ENCODE data around the gene VSIR.

The VSIR gene

GRCh38 chr10:71746344-71747037 is 26.8 kb downstream of the VSIR start:
- peak; percentile 98 for DNase-seq

- DNase-seq, result no peak
These were observed 27.6 kb downstream of the VSIR start for GRCh38 chr10:71745664-71746250.

GRCh38 chr10:71744897-71745663 is 28.2 kb downstream of the VSIR start:
- no peak for DNase-seq

DNA sequence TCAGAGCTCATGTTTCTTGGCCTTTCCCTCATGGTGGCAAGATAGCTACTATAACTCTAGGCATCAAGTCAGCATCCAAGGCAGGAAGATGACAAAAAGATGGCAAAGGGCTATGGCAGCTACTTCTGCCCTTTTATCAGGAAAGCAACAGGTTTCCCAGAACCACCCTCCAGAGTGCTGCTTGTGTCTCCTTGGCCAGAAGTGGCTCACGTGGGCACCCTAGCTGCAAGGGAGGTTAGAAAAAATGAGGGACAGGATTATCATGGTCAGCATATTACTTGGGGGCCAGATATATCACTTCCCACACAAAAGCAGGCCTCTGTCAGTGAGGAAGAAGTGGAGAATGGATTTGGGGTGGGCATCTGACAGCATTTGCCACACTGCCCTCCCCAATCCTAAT is 29.5 kb downstream of the VSIR start:
- DNase-seq, result peak; percentile 71

- DNase-seq, result no peak
These were observed 30.1 kb downstream of the VSIR start for GRCh38 chr10:71743089-71743838.

GRCh38 chr10:71742301-71743088 is 30.8 kb downstream of the VSIR start:
- no peak for DNase-seq

GRCh38 chr10:71741671-71742070 is 31.6 kb downstream of the VSIR start:
- DNase-seq, result no peak

- DNase-seq, result no peak
These were observed 32.3 kb downstream of the VSIR start for GRCh38 chr10:71741029-71741428.

DNA sequence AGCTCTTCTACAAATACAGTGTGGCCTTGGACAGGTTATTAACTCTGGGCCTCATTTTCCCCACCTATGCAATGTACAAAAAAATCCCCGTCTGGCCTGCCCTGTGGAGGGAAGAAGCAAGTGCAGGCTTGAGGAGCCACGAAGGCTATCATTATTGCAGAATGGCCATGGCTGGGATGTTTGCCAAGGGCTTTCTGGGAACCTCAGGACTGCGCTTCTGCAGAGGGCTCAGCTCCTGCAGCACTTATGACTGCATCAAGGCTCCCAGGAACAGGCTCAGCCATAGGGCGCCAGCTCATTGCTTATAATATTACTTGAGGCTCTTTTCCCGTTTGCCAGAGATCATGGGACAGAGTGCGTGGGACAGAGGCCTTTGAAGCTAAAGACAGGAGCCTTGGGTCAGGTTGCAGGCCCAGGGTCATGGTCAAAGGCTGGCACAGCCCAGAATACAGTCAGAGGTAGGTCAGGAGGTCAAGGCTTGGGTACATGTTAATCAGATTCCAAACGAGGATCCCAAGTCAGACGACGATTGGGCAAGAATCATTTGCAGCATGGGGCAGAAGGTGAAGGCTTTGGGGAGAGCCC is 33.2 kb downstream of the VSIR start:
- DNase-seq, result peak; percentile 73

DNA sequence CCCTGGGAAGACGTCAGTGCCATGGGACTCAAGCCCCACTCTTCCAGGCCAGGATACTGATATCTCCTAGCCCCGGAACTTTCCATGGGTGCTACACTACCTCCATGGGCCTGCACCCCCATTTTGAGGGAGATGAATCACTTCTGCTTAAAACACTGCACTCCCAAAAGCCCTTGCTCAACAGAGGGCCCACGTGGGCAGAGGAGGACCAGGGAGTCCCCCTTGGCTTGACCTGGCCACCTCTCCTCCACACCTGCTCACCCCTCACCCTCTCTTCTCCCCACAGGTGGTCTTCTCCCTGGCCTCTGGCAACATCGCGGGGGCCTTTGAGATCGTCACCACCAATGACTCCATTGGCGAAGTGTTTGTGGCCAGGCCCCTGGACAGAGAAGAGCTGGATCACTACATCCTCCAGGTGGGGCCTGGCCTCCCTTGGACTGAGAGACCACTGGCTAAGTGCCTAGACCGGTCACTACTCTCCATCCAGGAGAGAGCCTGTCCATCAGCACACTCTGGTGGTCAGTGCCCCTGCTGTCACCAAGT is 33.9 kb downstream of the VSIR start:
- DNase-seq, result no peak

DNA sequence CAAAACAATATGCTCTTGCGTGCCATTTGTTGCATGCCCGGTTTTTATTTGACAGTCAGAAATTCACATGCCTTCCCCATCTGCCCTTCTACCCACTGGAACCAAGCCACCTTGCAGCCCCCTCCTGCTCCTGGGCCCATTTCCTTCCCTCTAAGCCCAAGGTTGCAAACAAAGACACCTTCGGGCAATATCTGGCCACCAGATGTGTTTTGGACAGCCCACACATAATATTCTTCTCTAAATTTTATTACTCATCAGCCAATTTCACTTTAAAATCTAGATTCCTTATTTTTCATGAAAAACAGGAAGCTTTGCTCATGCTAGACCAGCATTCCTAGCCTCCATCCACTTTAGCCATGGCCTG is 35.5 kb downstream of the VSIR start:
- no peak for DNase-seq

- DNase-seq, result no peak
These were observed 36.1 kb downstream of the VSIR start for GRCh38 chr10:71737001-71737833.

- DNase-seq, result no peak
These were observed 36.8 kb downstream of the VSIR start for GRCh38 chr10:71736570-71736952.

DNA sequence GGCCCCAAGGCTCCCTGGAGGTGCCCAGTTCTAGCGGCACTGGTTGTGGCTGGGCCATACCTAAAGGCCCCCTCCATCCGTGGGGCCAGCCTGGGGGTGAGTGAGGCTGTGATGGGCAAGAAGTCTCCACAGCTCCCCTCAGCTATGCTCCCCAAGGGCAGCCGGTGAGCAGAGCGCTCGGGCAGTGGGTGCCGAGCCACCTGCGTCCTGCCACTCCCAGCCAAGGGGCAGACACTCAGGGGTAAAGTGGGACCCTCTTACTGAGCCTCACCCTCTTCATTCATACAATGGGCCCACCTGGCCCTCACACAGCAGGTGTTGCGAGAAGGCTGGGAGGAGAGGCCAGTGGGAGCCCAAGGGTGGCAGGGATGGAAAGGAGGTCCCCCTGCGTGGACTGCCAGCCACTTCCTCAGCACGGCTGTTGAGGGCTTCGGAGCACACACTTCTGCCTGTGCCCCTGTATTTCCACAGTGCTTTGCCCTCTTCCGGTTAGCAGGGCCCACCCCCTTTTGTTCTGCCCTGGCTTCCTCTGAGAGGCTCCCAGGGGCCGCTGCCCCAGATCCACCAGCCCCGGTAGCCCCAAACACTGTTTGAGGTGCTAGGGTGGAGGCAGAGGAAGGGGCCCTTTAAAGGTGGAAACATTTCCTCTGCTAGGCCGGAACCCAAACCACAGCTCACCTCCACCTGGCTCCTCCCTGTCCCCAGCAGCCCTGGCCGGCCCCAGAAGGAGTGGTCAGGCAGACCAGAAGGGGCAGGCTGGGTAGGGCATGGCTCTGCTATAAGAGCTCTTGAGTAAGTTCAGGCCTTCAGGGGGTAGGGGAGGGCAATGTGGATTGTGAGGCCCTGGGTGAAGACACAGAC is 37.4 kb downstream of the VSIR start:
- DNase-seq, result no peak

DNA sequence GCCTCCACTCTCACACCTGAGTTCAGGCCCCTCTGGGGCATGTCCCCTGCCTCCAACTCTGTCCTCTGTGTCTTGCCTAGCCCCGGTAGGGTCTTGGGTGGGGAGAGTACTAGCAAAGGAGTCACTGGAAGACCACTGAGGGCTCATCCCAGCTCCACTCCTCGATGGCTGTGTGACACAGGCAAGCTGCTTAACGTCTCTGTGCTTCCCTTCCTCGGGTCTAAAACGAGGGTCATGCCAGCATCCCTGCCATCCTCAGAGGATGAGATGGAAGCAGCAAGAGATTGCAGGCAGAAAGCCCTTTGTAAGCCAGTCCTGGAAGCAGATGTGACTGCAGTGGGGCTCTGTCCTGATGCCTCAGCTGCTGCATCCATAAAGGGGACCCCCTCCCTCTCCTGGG is 38.5 kb downstream of the VSIR start:
- no peak for DNase-seq

- no peak for DNase-seq
These were observed 41.5 kb downstream of the VSIR start for GRCh38 chr10:71731791-71732190.

- DNase-seq, result peak; percentile 91
These were observed 44.1 kb downstream of the VSIR start for GRCh38 chr10:71729161-71729636.

DNA sequence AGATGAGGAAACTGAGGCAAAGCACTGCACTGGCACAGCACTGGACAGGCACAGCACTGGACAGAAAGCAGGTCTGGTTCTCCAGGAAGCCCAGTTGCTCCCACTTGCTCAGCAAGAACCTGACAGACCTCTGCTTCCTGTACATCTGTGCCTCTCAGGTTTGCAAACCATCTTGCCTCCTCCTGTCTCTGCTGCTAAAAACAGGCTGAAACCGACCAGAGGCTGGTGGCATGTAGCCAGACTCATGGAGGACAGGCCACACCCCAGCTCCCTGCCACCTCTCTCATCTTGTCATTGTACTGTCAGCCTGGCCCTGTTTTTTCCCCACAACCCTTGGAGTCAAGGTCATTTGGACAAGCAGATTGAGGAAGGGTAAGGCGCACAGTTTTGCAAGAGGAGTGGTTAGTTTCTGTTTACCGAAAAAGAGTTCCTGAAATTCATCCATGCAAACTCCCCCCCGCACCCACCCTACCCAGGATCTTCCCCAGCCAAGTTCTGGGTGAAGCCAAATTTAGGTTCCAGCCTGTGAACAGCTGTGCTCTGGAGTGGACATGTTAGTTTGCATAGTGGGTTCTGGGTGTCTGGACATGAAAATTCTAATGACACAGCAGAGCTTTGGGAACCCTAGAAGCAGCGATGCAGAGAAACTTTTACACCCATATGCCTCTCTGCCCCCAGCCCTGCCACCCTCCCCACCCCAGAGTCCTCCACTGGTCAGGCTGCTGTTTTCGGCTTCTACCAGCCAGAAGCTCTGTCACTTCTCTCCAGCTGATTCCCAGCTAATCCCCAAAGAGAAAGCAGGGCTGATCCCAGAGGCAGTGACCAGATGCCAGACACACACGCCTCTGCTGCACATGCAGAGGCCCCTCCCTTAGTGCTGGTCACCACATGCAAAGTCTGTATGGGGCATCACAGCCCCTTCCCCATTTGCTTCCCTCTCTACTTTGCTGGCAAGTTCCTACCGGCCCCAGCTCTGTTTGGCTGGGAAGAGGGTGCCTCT is 45.3 kb downstream of the VSIR start:
- DNase-seq, result peak; percentile 92

All from hematopoietic multipotent progenitor cell treated with erythropoietin and hydrocortisone succinate and interleukin-3 and kit ligand, for 8 days (in vitro differentiated cells).